Activated CD8-positive, alpha-beta memory T cell treated with anti-CD3 and anti-CD28 coated beads, Interleukin-2, amount 50 U/mL, for 4 hours (primary cell): ENCODE measurements around the gene MGLL.

ENCODE experiments used
- DNase-seq: peaks from one replicate; pipeline ENCODE4 v3.0.0-alpha.2; 2020

MGLL gene

DNA sequence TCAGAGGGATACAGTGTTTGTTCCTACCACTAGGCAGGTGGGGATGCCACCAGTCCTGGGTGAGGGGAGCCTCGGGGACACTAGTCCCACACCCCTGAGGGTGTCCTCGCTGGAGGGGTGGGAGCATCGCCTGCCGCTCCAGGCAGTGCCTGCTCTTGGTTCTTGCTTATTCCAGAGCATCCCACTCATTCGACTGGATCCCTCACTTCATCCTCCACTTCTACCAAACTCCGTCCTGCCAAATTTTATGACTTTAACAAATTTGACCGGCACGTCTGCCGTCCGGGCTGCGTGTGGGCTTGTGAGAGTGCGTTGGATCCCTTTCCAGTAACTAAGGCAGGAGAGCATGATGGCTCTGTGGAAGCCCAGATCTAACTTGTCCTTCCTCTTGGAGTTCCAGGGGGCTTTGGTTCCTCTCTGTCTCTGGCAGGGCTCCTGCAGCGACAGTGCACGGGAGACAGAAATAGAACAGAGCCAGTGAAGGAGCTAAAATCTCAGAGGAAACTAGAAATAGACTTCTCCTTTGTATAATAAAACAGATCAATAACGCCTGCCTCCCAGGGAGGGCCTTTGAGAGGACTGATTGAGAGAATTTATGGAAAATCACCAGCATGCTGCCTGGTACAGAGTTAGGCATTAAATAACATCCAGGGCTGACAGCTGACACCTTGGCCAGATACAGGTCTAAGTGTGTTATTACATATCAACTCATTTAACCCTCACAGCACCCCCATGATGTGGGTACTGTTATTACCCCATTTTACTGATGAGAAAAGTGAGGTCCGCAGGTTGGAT, 34.5 kb downstream of the MGLL start:
- no peak for DNase-seq

DNA sequence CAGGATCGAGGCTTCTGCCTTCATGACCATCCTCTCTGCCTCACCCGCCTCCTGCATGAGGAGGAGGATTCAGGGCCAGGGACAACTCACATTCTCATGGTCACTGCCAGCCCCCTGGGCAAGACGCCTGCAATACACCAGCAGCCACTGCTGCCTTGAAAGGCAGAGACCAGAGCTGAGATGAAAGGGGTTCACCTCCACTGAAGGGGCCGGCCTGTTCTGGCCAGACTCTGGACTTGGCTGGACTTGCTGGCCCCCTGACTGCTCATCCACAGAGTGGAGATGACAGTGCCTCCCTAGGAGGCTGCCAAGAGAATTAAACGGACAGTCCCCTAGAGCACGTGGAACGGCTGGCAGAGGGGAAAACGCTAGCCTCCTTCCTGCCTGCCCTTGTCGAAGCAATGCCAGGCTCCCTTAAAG, 35.2 kb downstream of the MGLL start:
- no peak for DNase-seq

DNA sequence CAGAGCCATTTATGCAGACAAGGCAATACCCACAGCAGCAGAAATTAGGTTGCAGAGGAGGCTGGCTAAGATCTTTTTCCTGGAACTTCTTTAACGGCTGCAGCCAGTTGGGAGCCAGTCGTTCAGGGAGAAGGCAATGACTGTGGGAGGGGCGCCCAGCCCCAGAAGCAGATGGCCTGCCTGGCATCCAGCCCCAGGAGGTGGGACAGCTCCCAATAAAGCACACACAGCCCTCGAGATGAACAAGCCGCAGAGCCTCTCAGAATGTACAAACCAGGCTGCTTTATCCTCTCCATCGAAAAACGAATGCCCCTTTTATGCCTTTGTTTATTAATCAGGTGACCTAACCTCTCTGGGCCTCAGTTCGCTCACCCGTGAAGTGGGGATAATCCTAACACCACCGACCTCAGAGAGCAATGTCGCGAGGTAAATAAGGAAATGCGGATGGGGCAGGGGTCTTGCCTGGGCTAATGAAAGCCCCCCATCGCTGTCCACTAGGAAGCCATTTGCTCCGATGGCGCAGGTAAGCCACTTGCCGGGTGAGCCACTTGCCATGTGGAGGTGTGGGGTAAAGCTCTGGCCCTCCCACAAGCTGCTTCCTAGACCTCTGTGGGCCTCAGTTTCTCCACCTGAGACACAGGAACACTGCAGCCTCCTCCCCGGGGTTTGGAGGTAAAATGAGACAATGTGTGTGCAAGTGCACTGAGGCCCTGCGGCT, 35.8 kb downstream of the MGLL start:
- DNase-seq: no peak

DNA sequence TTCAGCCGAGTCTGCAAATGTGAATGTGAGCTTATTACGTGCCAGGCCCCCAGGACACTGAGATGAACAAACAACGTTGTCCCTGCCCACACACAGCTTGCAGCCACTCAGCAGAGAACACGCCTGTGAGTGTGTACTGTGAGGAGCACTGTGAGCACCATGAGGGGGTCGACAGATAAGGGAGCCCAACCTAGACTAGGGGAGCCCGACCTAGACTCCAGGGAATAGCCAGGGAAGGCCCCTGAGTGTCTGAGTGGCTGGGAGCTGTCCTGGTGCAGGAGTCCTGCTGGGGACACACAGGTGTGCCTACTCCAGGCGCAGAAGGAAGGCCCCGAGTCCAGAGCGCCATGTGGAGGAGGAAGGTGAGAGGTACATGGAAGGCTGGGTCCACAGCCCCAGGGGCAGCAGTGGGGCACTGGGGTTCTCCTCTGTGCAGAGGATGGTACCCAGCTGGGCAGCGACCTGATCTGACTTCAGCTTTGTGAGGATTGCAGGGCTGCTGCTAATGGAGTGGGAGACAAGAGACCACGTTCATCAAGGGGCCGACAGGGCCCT, 36.5 kb downstream of the MGLL start:
- DNase-seq: no peak

DNA sequence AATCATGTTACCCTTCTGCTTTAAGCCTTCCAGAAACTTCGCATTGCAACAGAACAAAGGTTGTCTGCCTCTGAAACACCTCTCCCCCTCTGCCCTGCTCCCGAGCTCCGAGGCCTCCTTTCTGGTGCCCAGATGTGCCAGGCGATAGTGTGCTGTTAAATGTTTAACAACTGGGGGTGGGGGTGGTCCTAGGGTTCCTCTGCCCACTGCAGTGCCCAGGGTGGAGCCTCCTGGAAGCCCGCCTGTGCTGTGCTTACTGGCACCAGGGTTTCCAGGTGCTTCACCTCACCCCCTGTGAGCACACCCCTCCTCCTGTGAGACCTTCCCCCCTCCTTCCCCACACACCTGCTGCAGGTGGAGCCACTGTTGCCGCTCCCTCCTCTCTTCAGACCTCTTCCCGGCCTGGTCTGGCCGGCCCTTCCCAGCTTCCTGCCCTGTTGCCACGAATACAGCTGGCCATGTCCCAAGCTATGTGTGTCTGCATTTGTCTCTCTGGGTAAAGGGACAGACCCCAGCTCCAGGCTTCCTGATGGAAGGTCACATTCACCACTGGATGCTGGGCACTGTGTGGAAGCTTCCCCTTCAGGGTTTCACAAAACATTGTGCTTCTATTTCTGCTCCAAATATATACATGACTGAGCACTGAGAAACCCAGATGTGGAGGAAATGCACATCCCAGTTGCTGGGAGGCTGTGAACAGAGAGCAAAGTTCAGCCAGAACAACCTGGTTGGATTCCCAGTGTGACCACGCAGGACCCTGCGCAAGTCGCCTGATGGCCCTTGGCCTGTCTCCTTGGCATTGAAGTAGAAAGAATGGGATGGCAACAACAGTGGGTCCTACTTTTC, 37.2 kb downstream of the MGLL start:
- DNase-seq: no peak

DNA sequence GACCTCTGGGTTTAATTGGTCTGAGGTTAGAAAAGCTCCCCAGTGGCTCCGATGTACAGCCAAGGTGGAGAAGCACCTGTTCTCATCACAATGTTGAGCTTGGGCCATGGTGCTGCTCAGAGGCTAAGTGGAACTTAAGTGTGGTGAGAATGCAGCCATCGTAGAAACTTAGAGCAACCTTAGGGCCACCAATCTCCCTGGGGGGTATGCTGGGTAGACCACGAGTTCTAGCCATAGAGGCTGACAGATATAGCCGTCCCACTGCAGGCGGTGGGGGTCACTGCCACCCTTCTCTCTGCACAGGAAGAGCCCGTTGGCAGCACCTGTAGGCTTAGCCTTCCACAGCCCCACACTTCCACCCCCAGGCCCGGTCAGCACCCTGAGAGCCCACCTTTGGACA, 38.0 kb downstream of the MGLL start:
- no peak for DNase-seq

DNA sequence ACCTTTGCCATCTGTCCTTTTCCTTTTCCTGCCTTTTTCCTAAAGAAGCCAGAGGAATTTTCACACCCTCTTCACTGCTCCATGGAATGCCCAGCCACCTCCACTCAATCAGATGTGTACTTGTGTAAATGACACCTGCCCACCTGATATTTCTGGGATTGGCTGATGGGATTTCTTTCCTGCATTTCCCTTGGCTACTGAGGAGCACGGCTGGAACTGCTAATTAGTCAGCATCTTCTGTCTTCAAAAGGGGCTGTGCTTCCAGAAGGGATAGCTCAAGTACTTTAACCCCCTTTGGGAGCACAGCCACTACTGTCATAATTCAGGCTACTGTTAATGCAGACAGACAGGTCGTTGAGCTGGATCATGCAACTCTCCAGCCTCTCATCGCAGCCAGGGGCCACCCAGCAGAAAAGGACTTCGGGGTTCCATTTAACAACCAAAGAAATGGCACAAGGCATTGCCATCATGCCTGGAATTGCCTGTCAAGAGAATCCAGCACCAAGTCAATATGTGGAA, 38.6 kb downstream of the MGLL start:
- DNase-seq: no peak

DNA sequence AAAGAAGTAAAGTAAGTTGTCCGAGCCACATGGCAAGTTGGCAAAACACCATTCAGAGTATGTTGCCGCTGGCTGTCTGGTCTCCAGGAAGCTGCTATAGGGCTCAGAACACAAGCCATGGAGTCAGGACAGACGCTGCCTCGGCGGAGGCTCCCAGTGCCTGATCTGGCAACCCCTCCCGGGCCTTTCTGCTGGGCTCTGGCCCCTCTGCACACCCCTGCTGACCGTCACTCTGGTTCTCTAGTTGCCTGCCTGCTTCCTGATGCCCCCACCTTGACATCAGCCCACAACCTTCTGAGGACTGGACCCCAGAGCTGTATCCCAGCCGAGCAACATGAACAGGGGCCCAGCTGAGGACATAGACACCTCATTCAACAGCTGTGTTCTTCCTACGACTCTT, 39.1 kb downstream of the MGLL start:
- DNase-seq: no peak

DNA sequence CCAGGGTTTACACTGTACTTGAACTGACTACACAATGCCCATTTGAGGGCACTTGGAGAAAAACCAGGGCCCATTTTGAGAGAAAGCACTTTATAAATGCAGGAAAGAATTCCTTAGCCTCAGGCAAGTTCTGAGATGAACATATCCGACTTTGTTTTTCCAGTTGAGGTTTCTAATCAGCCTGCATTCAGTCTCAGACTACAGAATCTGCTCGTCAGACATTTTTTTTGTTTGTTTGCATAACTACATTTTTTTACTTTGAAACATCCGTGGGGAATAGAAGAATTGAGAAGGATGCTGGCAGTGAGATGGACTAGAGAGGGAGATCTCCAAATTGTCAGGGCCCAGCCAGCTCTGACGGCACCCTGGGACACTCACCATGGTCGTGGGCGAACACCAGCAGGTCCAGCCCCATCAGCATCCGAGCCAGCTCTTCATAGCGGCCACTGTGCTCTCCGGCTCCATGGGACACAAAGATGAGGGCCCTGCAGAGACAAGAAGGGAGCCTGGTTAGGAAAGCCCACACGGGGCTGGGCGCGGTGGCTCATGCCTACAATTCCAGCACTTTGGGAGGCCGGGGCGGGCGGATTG, 40.8 kb downstream of the MGLL start:
- DNase-seq: no peak

DNA sequence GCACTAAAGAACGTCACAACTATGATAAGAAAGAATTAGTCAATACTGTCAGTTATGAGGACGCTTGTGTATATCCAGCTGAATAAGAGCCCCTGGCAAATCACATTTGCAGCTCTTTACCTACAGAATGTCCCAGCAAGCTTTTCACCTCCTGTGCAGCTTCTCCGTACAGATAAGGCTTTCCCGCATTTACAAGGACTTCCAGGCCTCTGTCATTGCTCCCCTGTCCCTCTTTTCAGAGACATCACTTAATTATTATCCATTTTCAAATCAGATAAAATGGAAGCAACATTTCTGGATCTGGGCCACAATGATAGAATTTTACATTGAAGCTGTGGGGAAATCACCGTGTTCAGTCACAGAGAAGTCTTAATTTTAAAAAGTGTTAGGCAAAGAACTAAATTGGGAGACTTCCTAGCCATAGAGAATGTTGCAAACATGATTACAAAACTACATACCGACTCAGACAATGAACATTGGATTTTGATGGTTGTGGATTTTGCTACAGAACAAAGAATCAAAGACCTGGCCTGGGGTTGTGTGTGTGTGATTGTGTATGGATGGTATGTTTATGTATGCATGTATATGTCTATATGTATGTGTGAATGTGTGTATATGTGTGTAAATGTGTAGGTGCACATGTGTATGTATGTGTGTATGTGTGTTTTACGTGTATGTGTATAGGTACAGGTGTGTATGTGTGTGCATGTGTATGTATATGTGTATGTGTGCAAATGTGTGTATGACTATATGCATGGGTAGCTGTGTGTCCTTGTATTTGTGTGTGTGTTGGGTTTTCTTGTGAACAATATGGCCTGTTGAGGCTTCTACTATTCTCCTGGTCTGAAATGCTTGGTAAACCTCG, 41.5 kb downstream of the MGLL start:
- DNase-seq: no peak

DNA sequence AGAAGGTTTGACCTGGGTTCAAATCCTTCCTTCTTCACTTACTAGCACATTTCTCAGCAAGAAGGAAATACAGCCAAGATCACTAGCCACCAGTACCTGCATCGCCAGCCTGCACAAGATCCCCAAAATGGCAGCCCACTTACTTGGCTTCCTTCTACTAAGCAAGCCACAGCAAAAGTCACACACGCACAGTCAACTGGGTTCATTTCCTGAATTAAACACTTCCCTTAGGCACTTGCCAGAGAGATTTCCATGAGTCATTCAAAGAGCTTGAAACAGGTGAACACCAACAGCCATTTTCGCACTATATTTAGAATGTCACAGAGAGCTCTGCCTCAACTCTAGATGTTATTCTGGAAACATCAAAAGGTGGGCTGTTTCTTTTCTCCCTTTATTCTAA, 42.6 kb downstream of the MGLL start:
- no peak for DNase-seq

DNA sequence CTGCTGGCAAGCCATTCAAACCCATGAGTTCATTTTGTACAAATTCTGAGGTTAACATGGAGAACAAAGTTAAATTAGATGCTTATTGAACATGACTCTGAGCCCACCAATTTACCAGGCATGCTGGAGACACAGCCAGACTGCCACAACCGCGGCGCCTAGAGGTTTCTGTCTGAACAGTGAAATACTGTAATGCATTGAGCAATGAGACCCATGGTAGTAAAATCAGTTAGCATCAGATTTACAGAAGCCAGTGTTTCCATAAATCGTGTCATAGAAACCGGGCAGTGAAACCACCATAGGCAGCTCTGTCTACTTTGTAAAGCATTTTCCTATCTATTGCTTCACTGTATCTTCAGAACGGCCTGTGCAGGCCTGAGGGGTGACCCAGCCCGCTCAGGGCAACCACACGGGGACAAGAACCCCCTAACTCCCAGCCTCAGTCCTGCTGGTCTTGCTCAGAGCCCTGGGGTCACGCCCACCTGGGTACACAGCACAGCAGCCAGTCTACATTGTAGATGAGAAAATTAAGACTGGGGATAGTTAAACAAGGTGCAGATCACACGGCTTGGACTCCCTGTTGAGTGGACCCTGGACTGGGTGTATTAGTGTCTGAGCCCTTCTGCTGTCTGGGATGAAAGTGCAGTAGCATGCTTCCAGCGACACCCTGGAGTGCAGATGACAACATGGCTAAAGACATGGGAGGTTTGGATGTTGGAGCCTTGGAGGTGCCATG, 44.2 kb downstream of the MGLL start:
- DNase-seq: no peak

DNA sequence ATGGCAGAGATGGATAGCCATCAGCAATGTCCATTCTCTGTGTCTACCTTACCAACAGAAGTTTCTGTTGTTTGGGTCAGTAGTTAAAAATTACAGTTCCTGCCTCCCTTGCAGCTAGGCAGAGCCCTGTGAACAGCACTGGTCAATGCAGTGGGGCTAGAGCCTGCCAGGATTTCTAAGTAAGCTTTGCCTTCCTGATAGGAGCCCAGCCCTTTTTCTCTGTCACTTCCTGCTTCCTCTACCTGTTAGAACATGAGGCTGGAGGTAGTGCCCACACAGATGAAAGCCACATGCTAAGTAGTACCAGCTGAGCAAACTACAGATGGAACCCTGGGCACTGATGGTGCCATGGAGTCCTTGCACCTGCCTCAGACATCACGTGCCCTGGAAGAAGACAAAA, 45.0 kb downstream of the MGLL start:
- DNase-seq: no peak

DNA sequence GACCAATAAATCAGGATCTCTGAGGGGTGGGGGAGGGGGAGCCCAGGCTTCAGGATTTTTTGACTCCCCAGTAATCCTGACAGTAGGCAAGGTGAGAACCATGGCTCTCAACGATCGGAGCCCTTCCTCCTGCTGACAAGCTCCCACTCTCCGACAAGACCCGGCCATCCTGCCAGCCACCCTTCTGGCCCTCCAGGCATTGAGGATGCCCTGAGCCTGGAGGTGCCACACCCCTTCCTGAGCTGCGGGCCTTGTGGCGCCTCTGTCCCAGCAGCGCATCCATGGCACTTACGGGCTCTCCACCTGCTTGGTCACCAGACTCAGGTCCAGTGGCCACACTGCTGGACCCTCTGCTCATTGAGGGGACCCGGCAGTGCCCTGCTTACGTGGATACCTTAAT, 46.0 kb downstream of the MGLL start:
- DNase-seq: no peak

DNA sequence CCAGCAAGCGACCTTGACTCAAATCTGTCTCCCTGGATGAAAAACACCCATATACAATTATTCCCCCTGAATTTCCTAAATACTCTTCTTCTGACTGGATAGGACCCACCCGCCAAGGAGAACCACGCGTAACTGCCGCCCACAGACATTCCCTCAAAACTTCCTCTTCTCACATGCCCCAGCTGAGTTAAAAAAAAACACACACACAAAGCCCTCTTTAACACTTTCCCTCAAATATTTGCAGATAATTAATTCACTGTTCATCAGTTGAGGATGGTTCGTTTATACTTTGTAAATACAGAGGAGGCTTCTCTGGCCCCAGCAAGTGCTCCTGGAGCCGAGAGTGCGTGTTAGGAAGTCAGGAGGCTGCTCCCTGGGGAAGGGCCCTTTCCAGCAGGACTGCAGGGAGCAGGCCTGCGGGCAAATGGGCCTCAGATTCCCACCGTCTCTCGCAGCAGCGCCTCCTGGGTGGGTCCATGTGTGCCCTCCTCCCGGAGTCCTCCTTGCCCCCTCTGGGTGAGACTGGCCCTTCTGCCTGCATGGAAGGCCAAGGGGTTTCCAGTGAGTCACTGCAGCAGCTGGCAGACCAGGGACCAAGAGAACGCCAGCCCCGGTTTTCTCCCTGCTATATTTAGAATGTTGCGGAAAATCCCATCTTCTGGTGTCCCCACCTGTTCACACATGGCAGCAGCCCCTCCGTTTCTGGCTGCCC, 46.8 kb downstream of the MGLL start:
- DNase-seq: no peak

DNA sequence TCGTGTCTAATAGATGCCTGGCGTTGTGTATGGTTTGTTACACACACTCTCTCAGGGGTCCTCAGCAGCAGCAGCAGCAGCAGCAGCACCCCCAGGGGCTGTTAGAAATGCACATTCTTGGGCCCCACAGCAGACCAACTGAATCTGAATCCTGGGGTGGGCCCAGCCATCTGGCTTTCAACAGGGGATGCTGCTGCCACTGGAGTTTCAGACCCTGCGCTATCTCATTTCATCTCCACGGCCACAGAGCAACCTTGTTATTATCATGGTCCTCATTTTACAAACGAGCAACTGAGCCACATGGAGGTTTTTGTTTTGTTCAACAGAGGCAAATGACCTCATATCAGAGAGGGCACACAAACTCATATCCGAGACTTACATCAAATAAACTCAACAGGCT, 47.7 kb downstream of the MGLL start:
- DNase-seq: no peak

DNA sequence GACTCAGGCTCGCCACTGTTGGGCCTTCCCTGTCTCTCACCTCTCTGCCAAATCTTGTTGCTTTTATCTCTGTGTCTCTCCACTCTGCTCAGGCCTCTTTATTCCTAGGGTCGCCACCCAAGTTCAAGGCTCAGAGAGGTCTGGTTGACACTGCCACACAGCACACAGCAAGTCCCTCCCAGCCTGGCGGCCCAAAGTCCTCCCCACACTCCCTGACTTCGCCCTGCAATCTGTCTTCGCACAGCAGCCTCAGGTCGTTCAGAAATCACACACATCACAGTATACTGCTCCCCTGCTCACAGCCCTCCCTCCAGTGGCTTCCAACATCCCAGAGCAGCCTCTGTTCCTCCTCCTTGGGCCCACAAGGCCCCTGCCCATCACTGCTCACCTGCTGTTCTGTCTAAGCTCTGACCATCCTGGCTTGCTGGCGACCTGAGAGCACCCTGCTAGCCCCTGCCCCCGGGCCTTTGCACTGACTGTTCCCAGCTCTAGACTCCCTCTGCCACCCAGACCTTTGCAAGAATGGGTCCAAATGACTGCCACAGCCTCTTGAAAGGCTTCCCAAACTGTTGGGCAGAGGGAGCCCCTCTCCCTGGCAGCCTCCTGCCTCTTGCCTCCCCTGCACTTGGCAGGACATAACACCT, 48.4 kb downstream of the MGLL start:
- DNase-seq: no peak

DNA sequence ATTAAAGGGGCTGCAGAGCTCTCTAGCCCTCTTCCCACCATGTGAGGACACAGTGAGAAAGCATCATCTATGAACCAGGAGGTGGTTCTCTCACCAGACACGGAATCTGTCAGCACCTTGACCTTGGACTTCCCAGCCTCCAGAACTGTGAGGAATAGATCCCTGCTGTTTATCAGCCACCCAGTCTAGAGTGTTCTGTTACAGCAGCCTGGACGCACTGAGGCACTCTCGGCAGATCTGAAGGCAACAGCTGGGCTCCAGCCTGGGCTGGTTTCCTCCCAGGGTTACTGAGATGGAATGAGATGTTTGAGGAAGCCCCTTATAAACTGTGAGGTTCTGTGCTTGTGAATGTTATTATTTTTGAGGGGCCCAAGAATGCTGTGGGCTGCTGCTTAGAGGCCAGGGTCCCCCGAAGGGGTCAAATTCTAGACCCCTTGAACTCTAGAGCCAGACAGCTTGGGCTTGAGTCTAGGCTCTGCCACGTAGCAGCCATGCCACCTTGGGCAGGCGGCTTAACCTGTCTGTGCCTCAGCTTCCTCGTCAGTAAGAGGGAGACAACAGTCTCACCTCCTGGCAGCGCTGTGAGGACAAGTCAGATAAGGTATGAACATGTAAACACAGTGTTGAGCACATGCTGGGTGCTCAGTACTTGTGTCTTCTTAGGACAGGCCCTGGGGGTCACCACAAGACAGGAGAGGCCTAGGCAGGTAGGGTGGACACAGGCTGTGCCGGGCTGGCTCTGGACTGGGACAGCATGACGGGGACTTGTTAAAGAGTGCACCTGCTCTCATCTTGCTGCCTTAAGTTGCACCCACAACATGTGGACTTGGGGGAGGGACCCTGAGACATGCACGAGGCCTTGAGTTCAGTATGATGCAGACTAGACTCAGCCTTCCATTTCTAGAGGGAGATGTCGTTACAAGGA, 49.2 kb downstream of the MGLL start:
- no peak for DNase-seq

DNA sequence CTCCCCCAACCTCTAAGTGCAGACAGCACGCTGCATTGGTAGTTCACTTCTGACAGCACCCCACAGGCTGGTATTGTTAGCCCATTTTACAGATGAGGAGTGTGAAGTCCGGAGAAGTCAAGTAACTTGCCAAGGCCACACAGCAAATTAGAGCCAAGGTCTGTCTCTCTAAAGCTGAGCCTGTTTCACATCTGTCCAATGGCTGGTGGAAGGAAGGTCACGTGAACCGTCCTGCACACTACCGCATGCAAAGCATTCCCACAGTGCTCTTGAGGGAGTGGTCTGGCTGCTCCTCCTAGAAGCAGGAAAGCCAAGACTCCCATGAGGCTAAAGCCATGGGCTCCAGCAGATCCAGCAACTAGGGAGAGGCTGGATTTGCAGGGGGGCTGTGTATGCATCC, 50.0 kb downstream of the MGLL start:
- no peak for DNase-seq
